Measurements from ENCODE around the gene REX1BD.

DNA sequence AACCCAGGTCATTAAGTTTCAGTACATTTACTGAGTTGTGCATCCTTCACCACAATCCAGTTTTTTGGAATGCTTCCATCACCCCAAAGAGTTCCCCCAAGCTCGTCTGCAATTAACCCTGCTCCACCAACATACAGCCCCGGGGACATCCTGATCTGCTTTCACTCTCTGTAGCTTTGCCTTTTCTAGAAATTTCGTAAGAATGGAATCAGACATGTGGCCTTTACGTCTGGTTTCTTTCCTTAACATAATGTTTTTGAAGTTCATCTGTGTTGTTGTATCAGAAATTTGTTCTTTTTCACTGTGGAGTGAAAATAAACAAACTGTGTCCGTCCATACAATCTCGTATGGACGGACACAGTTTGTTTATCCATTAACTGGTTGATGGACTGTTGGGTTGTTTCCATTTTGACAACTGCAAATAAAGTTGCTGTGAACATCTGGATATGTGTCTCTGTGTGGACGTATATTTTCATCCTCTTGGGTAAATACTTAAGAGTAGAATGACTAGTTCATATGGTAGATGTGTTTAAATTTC is 51.2 kb downstream of the REX1BD start:
- TF ChIP-seq, protein P1, sequence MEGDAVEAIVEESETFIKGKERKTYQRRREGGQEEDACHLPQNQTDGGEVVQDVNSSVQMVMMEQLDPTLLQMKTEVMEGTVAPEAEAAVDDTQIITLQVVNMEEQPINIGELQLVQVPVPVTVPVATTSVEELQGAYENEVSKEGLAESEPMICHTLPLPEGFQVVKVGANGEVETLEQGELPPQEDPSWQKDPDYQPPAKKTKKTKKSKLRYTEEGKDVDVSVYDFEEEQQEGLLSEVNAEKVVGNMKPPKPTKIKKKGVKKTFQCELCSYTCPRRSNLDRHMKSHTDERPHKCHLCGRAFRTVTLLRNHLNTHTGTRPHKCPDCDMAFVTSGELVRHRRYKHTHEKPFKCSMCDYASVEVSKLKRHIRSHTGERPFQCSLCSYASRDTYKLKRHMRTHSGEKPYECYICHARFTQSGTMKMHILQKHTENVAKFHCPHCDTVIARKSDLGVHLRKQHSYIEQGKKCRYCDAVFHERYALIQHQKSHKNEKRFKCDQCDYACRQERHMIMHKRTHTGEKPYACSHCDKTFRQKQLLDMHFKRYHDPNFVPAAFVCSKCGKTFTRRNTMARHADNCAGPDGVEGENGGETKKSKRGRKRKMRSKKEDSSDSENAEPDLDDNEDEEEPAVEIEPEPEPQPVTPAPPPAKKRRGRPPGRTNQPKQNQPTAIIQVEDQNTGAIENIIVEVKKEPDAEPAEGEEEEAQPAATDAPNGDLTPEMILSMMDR (IDR thresholded peaks at IDR 0.05; ENCODE audit: insufficient read depth, low read length, poor library complexity, severe bottlenecking) = no peak
- TF ChIP-seq EZH2phosphoT487 (conservative IDR thresholded peaks at IDR 0.05; ENCODE audit: low read length) = no peak
